Prostate gland (tissue), 2 donors: ENCODE data around the gene DNAJB12.

Experiments used
- POLR2A ChIP-seq: fragments of 450-650 bp; IDR thresholded peaks from one replicate; pipeline ENCODE4 v1.6.1; 2016; ENCODE audit warnings: antibody characterized with exemption, mild to moderate bottlenecking
- POLR2AphosphoS5 ChIP-seq: sonication (generic); formaldehyde crosslinking; IDR thresholded peaks from one replicate; pipeline ENCODE4 v1.6.1; 2017; ENCODE audit warnings: antibody characterized with exemption
- TF ChIP-seq, protein P1 (sequence below), 4 experiments: fragments of 200-600 bp in 2 of 4; fragments of 450-650 bp in 2 of 4; sonication (generic) in 2 of 4; IDR thresholded peaks; 1 replicate in 3 of 4; 2 replicates in 1 of 4; pipeline ENCODE4 v1.5.1; 2016 to 2019; ENCODE audit warnings: antibody characterized with exemption in 4 of 4, mild to moderate bottlenecking in 2 of 4, moderate library complexity in 2 of 4

- TF ChIP-seq, protein P1, sequence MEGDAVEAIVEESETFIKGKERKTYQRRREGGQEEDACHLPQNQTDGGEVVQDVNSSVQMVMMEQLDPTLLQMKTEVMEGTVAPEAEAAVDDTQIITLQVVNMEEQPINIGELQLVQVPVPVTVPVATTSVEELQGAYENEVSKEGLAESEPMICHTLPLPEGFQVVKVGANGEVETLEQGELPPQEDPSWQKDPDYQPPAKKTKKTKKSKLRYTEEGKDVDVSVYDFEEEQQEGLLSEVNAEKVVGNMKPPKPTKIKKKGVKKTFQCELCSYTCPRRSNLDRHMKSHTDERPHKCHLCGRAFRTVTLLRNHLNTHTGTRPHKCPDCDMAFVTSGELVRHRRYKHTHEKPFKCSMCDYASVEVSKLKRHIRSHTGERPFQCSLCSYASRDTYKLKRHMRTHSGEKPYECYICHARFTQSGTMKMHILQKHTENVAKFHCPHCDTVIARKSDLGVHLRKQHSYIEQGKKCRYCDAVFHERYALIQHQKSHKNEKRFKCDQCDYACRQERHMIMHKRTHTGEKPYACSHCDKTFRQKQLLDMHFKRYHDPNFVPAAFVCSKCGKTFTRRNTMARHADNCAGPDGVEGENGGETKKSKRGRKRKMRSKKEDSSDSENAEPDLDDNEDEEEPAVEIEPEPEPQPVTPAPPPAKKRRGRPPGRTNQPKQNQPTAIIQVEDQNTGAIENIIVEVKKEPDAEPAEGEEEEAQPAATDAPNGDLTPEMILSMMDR (IDR thresholded peaks at IDR 0.05): no peak
- no peak for TF ChIP-seq POLR2A
- TF ChIP-seq POLR2AphosphoS5: no peak
Measured at GRCh38 chr10:72318418-72319262, 36.1 kb downstream of the DNAJB12 start.
